Progenitor cell of endocrine pancreas (in vitro differentiated cells): ENCODE measurements around the gene DMRTB1. TPM values are rescaled to one million over a fixed set of nuclear protein-coding genes. Genes with fewer than 3 reads are reported as not detected.

Experiments used
- DNase-seq: peaks from one replicate; pipeline ENCODE4 v3.0.0; 2021; ENCODE audit warnings: low spot score; ENCODE audit not compliant: unreplicated experiment
- H3K27ac Mint-ChIP-seq: 2 replicates; pipeline ENCODE4 v1.8.0; 2021; ENCODE audit warnings: mild to moderate bottlenecking, moderate library complexity, mixed read lengths
- H3K27me3 Mint-ChIP-seq: 2 replicates; pipeline ENCODE4 v1.8.0; 2021; ENCODE audit warnings: mixed read lengths
- H3K36me3 Mint-ChIP-seq: 2 replicates; pipeline ENCODE4 v1.8.0; 2022; ENCODE audit warnings: mixed read lengths; ENCODE audit not compliant: insufficient read depth
- H3K4me1 Mint-ChIP-seq: 2 replicates; pipeline ENCODE4 v1.8.0; 2021; ENCODE audit warnings: low read depth, mixed read lengths
- H3K4me3 Mint-ChIP-seq: 2 replicates; pipeline ENCODE4 v1.8.0; 2021; ENCODE audit warnings: low read depth, mild to moderate bottlenecking, moderate library complexity, mixed read lengths
- H3K9me3 Mint-ChIP-seq: 2 replicates; pipeline ENCODE4 v1.8.0; 2021; ENCODE audit warnings: low read depth, mixed read lengths
- long read RNA-seq: library from polyadenylated mRNA; unstranded; transcript quantifications from one replicate; pipeline ENCODE4 v2.0.0, GENCODE V29; 2020
- total RNA-seq: library from RNA; stranded (reverse); gene quantifications from 2 replicates; pipeline ENCODE4 v1.2.1, GENCODE V29; 2021
- TF ChIP-seq, protein P1 (sequence below): fragments of 200-600 bp; sonication (generic); IDR thresholded peaks from one replicate; pipeline ENCODE4 v1.5.0; 2021; ENCODE audit warnings: antibody characterized with exemption, mild to moderate bottlenecking; ENCODE audit not compliant: unreplicated experiment

The DMRTB1 gene
- not detected in 2 replicates for total RNA-seq
- long read RNA-seq: 0 reads

DNA sequence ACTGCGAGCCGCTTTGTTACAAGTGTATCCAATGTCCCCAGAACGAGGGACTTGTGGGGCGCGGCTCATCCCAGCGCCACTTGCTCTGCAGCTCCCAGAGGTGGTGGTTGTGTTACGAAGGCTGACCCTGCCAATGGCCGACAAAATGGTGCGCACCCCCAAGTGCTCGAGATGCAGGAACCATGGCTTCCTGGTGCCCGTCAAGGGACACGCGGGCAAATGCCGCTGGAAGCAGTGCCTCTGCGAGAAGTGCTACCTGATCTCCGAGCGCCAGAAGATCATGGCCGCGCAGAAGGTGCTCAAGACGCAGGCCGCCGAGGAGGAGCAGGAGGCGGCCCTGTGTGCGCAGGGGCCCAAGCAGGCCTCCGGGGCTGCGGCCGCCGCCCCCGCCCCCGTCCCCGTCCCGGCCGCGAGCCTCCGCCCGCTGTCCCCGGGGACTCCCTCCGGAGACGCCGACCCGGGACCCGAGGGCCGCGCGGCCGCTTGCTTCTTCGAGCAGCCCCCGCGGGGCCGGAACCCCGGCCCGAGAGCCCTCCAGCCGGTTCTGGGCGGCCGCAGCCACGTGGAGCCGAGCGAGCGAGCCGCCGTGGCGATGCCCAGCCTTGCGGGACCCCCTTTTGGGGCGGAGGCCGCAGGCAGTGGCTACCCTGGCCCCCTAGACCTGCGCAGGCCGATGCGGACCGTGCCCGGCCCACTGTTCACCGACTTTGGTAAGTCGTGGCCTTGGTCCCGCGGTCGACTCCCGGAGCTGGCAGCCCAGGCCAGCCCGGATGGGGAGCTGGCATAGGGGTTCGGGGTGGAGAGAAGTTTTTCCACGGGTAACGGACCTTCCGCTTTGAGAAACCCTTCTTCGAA lies at the start of gene DMRTB1:
Gene DMRTB1 (plus strand): TSS at position 79 of the 855 bp plus-strand sequence. CDS start 55 bp downstream, at position 134.
- Mint-ChIP-seq H3K9me3 (no peaks in the 10 kb centered on the region), H3K27me3 (peaks cover 3% of the 10 kb centered on the region), H3K36me3 (no peaks in the 10 kb centered on the region), H3K4me1 (no peaks in the 10 kb centered on the region), H3K4me3 (no peak within 1 kb of the TSS), H3K27ac (no peak within 1 kb of the TSS)
- DNase-seq: no peak
- TF ChIP-seq, protein P1, sequence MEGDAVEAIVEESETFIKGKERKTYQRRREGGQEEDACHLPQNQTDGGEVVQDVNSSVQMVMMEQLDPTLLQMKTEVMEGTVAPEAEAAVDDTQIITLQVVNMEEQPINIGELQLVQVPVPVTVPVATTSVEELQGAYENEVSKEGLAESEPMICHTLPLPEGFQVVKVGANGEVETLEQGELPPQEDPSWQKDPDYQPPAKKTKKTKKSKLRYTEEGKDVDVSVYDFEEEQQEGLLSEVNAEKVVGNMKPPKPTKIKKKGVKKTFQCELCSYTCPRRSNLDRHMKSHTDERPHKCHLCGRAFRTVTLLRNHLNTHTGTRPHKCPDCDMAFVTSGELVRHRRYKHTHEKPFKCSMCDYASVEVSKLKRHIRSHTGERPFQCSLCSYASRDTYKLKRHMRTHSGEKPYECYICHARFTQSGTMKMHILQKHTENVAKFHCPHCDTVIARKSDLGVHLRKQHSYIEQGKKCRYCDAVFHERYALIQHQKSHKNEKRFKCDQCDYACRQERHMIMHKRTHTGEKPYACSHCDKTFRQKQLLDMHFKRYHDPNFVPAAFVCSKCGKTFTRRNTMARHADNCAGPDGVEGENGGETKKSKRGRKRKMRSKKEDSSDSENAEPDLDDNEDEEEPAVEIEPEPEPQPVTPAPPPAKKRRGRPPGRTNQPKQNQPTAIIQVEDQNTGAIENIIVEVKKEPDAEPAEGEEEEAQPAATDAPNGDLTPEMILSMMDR: no peak

DNA sequence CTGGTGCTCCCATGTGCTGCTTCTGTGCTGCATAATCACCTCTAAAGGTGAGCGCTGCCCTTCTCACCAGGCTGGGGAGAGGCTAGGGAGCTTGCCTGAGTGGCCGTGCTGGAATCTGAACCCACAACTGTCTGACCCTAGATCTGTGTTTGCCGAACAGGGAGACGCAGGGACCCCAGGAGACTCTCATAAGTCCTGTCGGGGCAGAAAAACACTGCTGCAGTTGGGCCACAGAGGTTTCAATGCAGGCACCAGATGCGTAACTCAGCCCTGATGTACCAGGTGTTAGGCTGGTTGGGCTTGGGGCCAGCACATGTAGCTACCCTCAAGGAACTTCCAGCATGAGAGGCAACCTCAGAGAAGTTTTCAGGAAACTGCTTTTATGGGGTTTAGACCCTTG lies 49.5 kb upstream of the DMRTB1 start:
- DNase-seq: no peak
- Mint-ChIP-seq H3K36me3 (no peaks in the 10 kb centered on the region), H3K27me3 (peaks cover 54% of the 10 kb centered on the region), H3K4me1 (peaks cover 18% of the 10 kb centered on the region), H3K9me3 (no peaks in the 10 kb centered on the region), H3K27ac (no peak overlapping the region), H3K4me3 (no peak overlapping the region)
- TF ChIP-seq, protein P1: no peak

DNA sequence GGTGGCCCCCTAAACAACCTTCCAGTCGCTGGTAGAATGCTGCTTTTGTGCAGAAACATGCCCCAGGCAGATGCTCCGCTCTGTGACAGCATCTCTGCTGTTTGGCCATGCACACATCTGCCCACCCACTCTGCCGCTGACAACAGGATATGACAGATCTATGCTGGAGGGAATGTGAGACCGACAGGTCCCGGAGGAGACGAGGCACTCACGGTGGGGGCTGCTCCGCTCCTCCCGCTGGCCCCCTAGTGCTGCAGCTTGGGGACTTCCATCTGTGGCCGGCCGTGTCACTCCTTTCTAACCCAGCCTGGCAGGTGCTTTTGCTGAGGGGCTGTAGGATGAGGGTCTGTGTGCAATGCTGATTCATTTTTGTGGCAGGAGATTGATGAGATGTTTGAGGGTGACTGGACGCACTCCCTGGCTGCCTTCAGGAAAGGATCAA lies 49.1 kb upstream of the DMRTB1 start:
- TF ChIP-seq, protein P1: no peak
- Mint-ChIP-seq H3K36me3 (no peaks in the 10 kb centered on the region), H3K4me3 (no peak overlapping the region), H3K4me1 (peaks cover 18% of the 10 kb centered on the region), H3K27ac (no peak overlapping the region), H3K27me3 (peaks cover 53% of the 10 kb centered on the region), H3K9me3 (no peaks in the 10 kb centered on the region)
- no peak for DNase-seq

DNA sequence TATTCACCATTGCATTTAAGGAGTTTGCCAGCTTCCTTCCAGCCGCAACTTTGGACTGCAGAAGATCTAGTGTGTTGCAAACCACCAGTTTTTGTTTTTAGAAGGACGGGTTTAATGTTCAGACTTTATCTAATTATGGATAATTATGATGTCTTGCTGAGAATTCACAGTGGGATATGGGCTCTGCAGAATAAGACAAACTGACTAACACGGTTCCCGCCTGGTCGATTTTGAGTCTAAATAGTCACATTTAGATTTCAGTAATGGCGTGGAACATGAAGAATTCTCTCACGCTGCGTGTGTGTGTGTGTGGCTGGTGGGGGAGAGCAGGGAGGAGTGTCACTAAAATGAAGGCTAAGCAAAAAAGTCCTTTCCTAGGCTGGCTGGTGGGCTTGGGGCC lies 48.5 kb upstream of the DMRTB1 start:
- H3K27me3 Mint-ChIP-seq: peaks cover 54% of the 10 kb centered on the region
- no peak overlapping the region for H3K27ac Mint-ChIP-seq
- no peak for DNase-seq
- no peaks in the 10 kb centered on the region for H3K9me3 Mint-ChIP-seq
- TF ChIP-seq, protein P1: no peak
- peaks cover 18% of the 10 kb centered on the region for H3K4me1 Mint-ChIP-seq
- H3K4me3 Mint-ChIP-seq: no peak overlapping the region
- no peaks in the 10 kb centered on the region for H3K36me3 Mint-ChIP-seq

DNA sequence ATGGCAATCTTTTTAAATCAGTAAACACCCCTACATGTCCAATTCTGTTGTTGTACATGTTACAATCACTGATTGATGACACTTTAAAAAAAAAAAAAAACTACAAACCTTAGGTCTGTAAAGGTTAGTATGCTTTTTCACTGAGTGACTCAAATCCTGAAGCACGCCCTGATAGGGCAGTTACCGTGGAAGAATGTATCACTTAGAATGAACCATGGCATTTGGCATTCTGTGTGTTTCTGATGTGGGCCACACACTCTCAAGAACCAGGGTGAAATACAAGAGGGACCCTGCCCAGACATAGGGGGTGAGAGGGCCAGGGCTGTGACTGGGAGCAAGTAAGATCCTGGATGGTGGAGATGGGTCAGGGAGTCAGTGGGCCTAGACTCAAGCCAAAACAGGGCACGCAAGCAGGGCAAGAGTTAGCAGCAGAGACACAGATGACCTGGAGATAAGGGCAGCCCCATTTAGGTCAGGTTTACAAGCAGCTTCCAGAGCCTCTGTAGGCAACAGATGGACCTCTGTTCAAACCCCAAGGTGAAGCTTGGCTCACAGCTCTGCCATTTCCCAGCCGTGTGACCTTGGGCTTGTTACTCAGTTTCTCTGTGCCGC lies 47.6 kb upstream of the DMRTB1 start:
- Mint-ChIP-seq H3K4me1 (peaks cover 18% of the 10 kb centered on the region), H3K4me3 (no peak overlapping the region), H3K36me3 (no peaks in the 10 kb centered on the region), H3K27me3 (peaks cover 50% of the 10 kb centered on the region), H3K9me3 (no peaks in the 10 kb centered on the region), H3K27ac (no peak overlapping the region)
- no peak for DNase-seq
- TF ChIP-seq, protein P1: no peak
